Measurements from ENCODE around the gene GTF2H1.

Gene GTF2H1

DNA sequence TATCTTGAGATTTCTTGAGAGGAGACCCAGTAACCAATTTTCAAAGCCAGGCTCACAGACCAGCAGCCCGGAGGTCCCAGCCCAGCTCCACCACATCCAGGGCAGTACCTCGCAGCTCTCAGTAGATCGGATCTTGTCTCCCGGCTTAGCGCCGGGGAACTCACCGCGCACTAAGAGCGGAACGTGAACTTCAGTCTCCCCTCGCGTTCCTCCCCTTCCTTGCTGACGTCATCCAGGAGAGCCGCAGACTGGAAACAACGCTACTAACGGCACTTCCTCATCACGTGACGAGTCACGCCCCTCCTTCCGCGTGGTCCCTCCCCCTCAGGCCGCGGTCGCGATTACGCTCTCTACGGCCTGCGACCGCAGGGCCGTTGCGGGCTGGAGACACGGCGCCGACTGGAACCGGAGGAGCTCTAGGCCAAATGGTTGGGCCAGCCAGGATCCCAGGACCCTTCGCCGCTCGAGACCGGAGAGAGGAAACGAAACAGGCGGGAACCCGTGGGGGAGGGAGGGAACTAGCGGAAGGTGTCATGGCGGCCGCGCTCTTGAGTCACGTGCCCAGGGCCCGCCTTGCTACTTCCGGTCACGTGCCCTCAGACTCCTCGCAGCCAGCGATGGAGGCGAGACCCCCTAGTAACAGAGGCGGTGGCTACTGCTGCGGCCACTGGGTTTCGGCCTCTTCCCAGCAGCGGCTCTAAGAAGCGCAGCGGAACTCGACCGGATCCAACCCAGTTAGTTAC lies at the start of gene GTF2H1, which contains the start of gene HPS5:
Gene GTF2H1 (plus strand): TSS at position 599 of the 743 bp plus-strand sequence. CDS start 10,508 bp downstream, outside the sequence.
Gene HPS5 (minus strand): TSS at position 172 of the 743 bp plus-strand sequence. CDS start 4,282 bp downstream, outside the sequence.
- DNase-seq (ENCODE audit: insufficient read length, low spot score) (peak; percentile 81), FAIRE-seq (peak; percentile 82)
- TF ChIP-seq CTCF (IDR thresholded peaks at IDR 0.05; ENCODE audit: insufficient read depth, missing control alignments) = no peak

DNA sequence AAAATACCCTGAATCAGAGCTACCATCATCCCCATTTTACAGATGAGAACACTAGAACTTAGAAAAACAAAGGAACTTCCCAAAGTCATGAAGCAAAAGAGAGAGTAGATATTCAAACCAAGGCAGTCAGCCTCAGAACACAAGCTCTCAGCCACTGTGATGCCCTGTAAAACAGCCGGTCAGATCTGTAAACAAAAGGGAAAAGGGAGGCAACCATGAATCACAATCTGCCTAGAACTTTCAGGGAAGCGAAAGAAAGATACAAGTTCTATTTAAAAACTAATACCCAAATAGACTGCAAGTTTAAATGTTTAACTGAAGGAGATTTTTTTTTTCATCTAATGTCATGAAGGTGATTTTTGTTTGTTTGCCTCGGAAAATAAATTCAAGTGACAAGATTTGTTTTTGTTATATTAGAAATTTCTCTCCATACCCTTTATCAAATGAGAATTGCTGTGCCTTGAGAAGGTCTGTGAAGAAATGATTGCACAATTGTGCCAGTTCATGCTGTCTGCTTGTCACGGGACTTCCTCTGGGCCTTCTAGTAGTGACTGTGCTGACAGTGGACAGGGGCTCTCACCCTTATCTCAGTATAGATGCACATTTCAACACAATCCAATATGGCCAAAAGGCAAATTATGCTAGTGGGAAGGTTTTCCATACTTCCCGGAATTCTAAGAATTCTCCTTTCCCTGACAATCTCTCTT lies 44.6 kb upstream of the GTF2H1 start:
- no peak for TF ChIP-seq CTCF (IDR thresholded peaks at IDR 0.05; ENCODE audit: insufficient read depth, missing control alignments)
- FAIRE-seq (no peak), DNase-seq (ENCODE audit: insufficient read length, low spot score) (no peak)

GRCh38 chr11:18280438-18281045 lies 41.8 kb upstream of the GTF2H1 start:
- no peak for TF ChIP-seq CTCF (IDR thresholded peaks at IDR 0.05; ENCODE audit: insufficient read depth, missing control alignments)
- DNase-seq (ENCODE audit: insufficient read length, low spot score) = no peak
- no peak for FAIRE-seq

DNA sequence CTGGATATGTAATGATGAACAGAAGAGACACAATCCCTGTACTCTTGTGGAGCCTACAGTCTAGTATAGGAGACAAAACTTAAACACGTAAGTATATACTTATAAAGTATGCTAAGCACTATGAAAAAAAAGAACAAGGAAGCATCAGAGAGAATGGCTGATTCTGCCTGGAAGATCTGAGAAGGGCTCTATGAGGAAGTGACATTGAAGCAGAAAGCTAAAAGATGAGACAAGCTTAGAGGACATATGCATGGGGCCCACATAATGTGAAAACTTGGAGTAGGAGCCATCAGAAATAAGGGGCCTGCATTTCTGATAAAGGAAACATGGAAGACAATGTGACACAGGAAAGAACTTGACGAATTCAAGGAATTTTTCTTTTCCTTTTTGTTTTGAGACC lies 39.7 kb upstream of the GTF2H1 start:
- DNase-seq (ENCODE audit: insufficient read length, low spot score) = no peak
- no peak for FAIRE-seq
- no peak for TF ChIP-seq CTCF (IDR thresholded peaks at IDR 0.05; ENCODE audit: insufficient read depth, missing control alignments)

GRCh38 chr11:18285841-18286240 lies 36.5 kb upstream of the GTF2H1 start:
- FAIRE-seq (no peak), DNase-seq (ENCODE audit: insufficient read length, low spot score) (no peak)
- no peak for TF ChIP-seq CTCF (IDR thresholded peaks at IDR 0.05; ENCODE audit: insufficient read depth, missing control alignments)

DNA sequence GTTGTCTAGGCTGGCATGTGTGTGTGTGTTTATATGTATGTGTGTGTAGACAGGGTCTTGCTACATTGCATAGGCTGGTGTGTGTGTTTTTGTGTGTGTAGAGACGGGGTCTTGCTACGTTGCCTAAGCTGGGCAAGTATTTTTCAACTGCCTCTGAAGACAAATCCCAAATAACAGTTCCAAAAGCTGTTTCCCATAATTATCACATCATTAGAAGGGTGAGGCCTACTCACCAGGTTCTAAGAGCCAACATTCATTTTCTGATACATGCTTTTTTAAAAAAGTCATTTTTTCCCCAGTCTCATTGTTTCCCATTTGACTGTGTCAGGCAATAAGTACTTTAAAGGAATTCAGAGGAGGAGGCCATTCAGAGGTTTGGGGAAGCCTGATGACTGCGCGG lies 33.5 kb upstream of the GTF2H1 start:
- FAIRE-seq (no peak), DNase-seq (ENCODE audit: insufficient read length, low spot score) (no peak)
- TF ChIP-seq CTCF (IDR thresholded peaks at IDR 0.05; ENCODE audit: insufficient read depth, missing control alignments) = no peak
